ENCODE results near the gene NRCAM.

- TF ChIP-seq EZH2 (IDR thresholded peaks at IDR 0.05; ENCODE audit: low read depth) (no peak), CTCF (conservative IDR thresholded peaks at IDR 0.05) (no peak)
Measured at GRCh38 chr7:108321359-108321758, 134.9 kb downstream of the NRCAM start.

Data from PC-9 (cell line).